Left ventricle myocardium inferior (tissue), 1 donor: Measurements from ENCODE around the gene ISM1. TPM values are rescaled to one million over a fixed set of nuclear protein-coding genes. Genes with fewer than 3 reads are reported as not detected.

Experiments
- DNase-seq: peaks from one replicate; pipeline ENCODE4 v3.0.0-alpha.2; 2020
- H3K27ac ChIP-seq: fragments of 200-600 bp; replicated peaks from 2 replicates; pipeline ENCODE4 v1.8.0; 2021
- H3K27me3 ChIP-seq: fragments of 200-600 bp; 2 replicates; pipeline ENCODE4 v1.8.0; 2021; ENCODE audit warnings: low read depth
- H3K36me3 ChIP-seq: fragments of 200-600 bp; 2 replicates; pipeline ENCODE4 v1.8.0; 2021
- H3K4me1 ChIP-seq: fragments of 200-600 bp; 2 replicates; pipeline ENCODE4 v1.8.0; 2021
- H3K4me3 ChIP-seq: fragments of 200-600 bp; 2 replicates; pipeline ENCODE4 v1.8.0; 2021; ENCODE audit warnings: mild to moderate bottlenecking, moderate library complexity
- H3K9me3 ChIP-seq: fragments of 200-600 bp; replicated peaks from 2 replicates; pipeline ENCODE4 v1.8.0; 2021
- CTCF ChIP-seq: fragments of 200-600 bp; IDR thresholded peaks from 2 replicates; pipeline ENCODE4 v1.8.0; 2021; ENCODE audit warnings: antibody characterized with exemption, mild to moderate bottlenecking, borderline replicate concordance
- intact Hi-C: fragments of 100-400 bp; cut with micrococcal nuclease; formaldehyde crosslinking; loops from one replicate; pipeline ENCODE4 v1.11.0; 2022
- total RNA-seq: library from RNA; stranded (reverse); fragmentation: NEBNext Ultra II Directional; extraction: Animal tissue kit (Norgen Biotek cat#: 25700); gene quantifications from one replicate; pipeline ENCODE4 v1.2.1, GENCODE V29; 2021
- donor health status: DM: no; HTN: yes; CAD: no; lungs with severe emphysema.

ISM1 gene
- total RNA-seq, 1 donor from 2014 or later: 1.3 TPM

- H3K27me3 ChIP-seq: peaks cover 16% of the 10 kb centered on the region
- DNase-seq: no peak
- no peak for TF ChIP-seq CTCF
- H3K9me3 ChIP-seq: peaks cover 28% of the 10 kb centered on the region
- H3K36me3 ChIP-seq: no peaks in the 10 kb centered on the region
- no peak overlapping the region for H3K27ac ChIP-seq
- intact Hi-C loops: no loop called here
- no peaks in the 10 kb centered on the region for H3K4me1 ChIP-seq
- no peak overlapping the region for H3K4me3 ChIP-seq
Observed at GRCh38 chr20:13320702-13321101, 99.6 kb downstream of the ISM1 start.

- H3K36me3 ChIP-seq: no peaks in the 10 kb centered on the region
- peaks cover 23% of the 10 kb centered on the region for H3K9me3 ChIP-seq
- H3K4me1 ChIP-seq: no peaks in the 10 kb centered on the region
- DNase-seq: no peak
- no peak for TF ChIP-seq CTCF
- peaks cover 16% of the 10 kb centered on the region for H3K27me3 ChIP-seq
- intact Hi-C loops: no loop called here
- no peak overlapping the region for H3K4me3 ChIP-seq
- no peak overlapping the region for H3K27ac ChIP-seq
Observed at GRCh38 chr20:13321416-13321815, 100.3 kb downstream of the ISM1 start.

GRCh38 chr20:13322198-13322597 lies 101.1 kb downstream of the ISM1 start:
- Histone ChIP-seq H3K4me1 (no peaks in the 10 kb centered on the region), H3K4me3 (no peak overlapping the region), H3K36me3 (no peaks in the 10 kb centered on the region), H3K27me3 (peaks cover 16% of the 10 kb centered on the region), H3K9me3 (peaks cover 15% of the 10 kb centered on the region), H3K27ac (no peak overlapping the region)
- TF ChIP-seq CTCF: no peak
- DNase-seq: no peak
- intact Hi-C loops: no loop called here

GRCh38 chr20:13322621-13323020 lies 101.5 kb downstream of the ISM1 start:
- TF ChIP-seq CTCF: no peak
- no peak overlapping the region for H3K27ac ChIP-seq
- H3K27me3 ChIP-seq: peaks cover 16% of the 10 kb centered on the region
- no peaks in the 10 kb centered on the region for H3K36me3 ChIP-seq
- no peak overlapping the region for H3K4me3 ChIP-seq
- no peak for DNase-seq
- peaks cover 15% of the 10 kb centered on the region for H3K9me3 ChIP-seq
- intact Hi-C loops: no loop called here
- no peaks in the 10 kb centered on the region for H3K4me1 ChIP-seq

- peaks cover 16% of the 10 kb centered on the region for H3K27me3 ChIP-seq
- intact Hi-C loops: no loop called here
- no peak for DNase-seq
- peaks cover 6% of the 10 kb centered on the region for H3K9me3 ChIP-seq
- no peak overlapping the region for H3K27ac ChIP-seq
- H3K4me1 ChIP-seq: no peaks in the 10 kb centered on the region
- H3K4me3 ChIP-seq: no peak overlapping the region
- TF ChIP-seq CTCF: peak; percentile 50
- no peaks in the 10 kb centered on the region for H3K36me3 ChIP-seq
Observed at GRCh38 chr20:13325033-13325432, 104.0 kb downstream of the ISM1 start.
